CD4-positive, alpha-beta T cell (primary cell): Measurements from ENCODE around the gene DDI2. TPM values are rescaled to one million over a fixed set of nuclear protein-coding genes. Genes with fewer than 3 reads are reported as not detected.
A peak's percentile ranks its signal among the peaks of the same experiment; 100 is the strongest.

Source experiments
- ATAC-seq: fragments of 200-7000 bp; cut with Tn5 transposase; one replicate; pipeline ENCODE4 v1.10.0; 2022; ENCODE audit warnings: mild to moderate bottlenecking; ENCODE audit not compliant: poor library complexity
- CTCF ChIA-PET: fragments of 350-600 bp; sonication (Branson Sonifier 250); formaldehyde crosslinking; loops from one replicate; lab custom pipeline; 2021; ENCODE audit warnings: antibody characterized with exemption, inconsistent platforms; lab: Charles Lee
- POLR2A ChIA-PET: fragments of 350-600 bp; sonication (Branson Sonifier 250); formaldehyde crosslinking; loops from one replicate; lab custom pipeline; 2021; ENCODE audit warnings: antibody characterized with exemption, inconsistent platforms; lab: Charles Lee
- DNase-seq, 14 experiments: peaks; one replicate each; pipeline ENCODE4 v3.0.0-alpha.2; 2013 to 2020; ENCODE audit warnings: mixed read lengths in 2 of 14
- H3K27ac ChIP-seq, 2 donors: one replicate each; pipeline versions ENCODE4 v1.5.1 to v1.7.0; 2013; ENCODE audit warnings: low read length in 2 of 2, low read depth in 1 of 2, mild to moderate bottlenecking in 1 of 2
- H3K27me3 ChIP-seq, 2 experiments: 1 replicate in 1 of 2; 2 replicates in 1 of 2; pipeline versions ENCODE4 v1.6.1 to v1.7.0; 2013; ENCODE audit warnings: low read length in 2 of 2, control low read depth in 1 of 2, mild to moderate bottlenecking in 1 of 2, moderate library complexity in 1 of 2; ENCODE audit not compliant: insufficient read depth in 2 of 2, control insufficient read depth in 1 of 2
- H3K36me3 ChIP-seq: one replicate; pipeline ENCODE4 v1.6.1; 2013; ENCODE audit warnings: low read length, control low read depth; ENCODE audit not compliant: insufficient read depth
- H3K4me1 ChIP-seq: one replicate; pipeline ENCODE4 v1.6.1; 2013; ENCODE audit warnings: low read length, control low read depth; ENCODE audit not compliant: insufficient read depth
- H3K4me3 ChIP-seq: one replicate; pipeline ENCODE4 v1.5.1; 2013; ENCODE audit warnings: mild to moderate bottlenecking, low read length, moderate library complexity
- H3K9me3 ChIP-seq, 2 experiments: 1 replicate in 1 of 2; 2 replicates in 1 of 2; pipeline versions ENCODE4 v1.6.1 to v1.7.0; 2013; ENCODE audit warnings: low read length in 2 of 2, mild to moderate bottlenecking in 2 of 2, control low read depth in 1 of 2, moderate library complexity in 1 of 2; ENCODE audit not compliant: control insufficient read depth in 1 of 2, insufficient read depth in 1 of 2
- H3K27ac Mint-ChIP-seq: one replicate; pipeline ENCODE4 v1.8.0; 2020; ENCODE audit warnings: mixed read lengths
- H3K27me3 Mint-ChIP-seq: one replicate; pipeline ENCODE4 v1.8.0; 2021; ENCODE audit warnings: mixed read lengths
- H3K36me3 Mint-ChIP-seq: one replicate; pipeline ENCODE4 v1.8.0; 2021; ENCODE audit warnings: low read depth, mixed read lengths
- H3K4me1 Mint-ChIP-seq: one replicate; pipeline ENCODE4 v1.8.0; 2021; ENCODE audit warnings: low read depth, mixed read lengths
- H3K4me3 Mint-ChIP-seq: one replicate; pipeline ENCODE4 v1.8.0; 2020; ENCODE audit warnings: mild to moderate bottlenecking, mixed read lengths
- H3K9me3 Mint-ChIP-seq: one replicate; pipeline ENCODE4 v1.8.0; 2020; ENCODE audit warnings: mixed read lengths
- intact Hi-C, 2 experiments: fragments of 100-400 bp; cut with DNase I in 1 of 2; cut with micrococcal nuclease in 1 of 2; formaldehyde crosslinking; loops; one replicate each; pipeline versions ENCODE4 v1.15.1 to v1.9.0; 2023 to 2025; cut with DNase I, micrococcal nuclease
- total RNA-seq, 174 experiments: library from RNA in 2 of 174; stranded (reverse) in 2 of 174; gene quantifications; one replicate each; pipeline ENCODE4 v1.2.3 and lab custom pipeline; 2021 to 2026
- TF ChIP-seq, protein P1 (sequence below): fragments of 200-600 bp; IDR thresholded peaks from one replicate; pipeline ENCODE4 v1.8.0; 2022; ENCODE audit warnings: antibody characterized with exemption, mild to moderate bottlenecking

DDI2 gene
- total RNA-seq, 2 experiments from 2014 or later, result 24.2 to 29.9 TPM

DNA sequence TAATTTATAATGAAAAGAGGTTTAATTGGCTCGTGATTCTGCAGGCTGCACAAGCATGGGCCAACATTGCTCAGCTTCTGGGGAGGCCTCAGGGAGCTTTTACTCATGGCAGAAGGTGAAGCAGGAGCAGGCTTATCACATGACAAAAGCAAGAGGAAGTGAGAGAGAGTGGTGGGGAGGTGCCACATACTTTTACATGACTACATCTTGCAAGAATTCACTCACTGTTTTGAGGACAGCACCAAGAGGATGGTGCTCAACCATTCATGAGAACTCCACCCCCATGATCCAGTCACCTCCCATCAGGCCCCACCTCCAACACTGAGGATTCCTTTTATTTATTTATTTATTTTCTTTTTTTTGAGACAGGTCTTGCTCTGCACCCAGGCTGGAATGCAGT is 61.3 kb downstream of the DDI2 start:
- ChIA-PET CTCF (no interaction called here), POLR2A (no interaction called here)
- no peaks in the 10 kb centered on the region for H3K9me3 ChIP-seq
- DNase-seq, result peak in 1 of 14 experiments; percentile 40
- Mint-ChIP-seq H3K27ac (no peak overlapping the region), H3K36me3 (peaks cover 6% of the 10 kb centered on the region), H3K4me3 (no peak overlapping the region), H3K4me1 (peaks cover 6% of the 10 kb centered on the region), H3K9me3 (no peaks in the 10 kb centered on the region), H3K27me3 (no peaks in the 10 kb centered on the region)
- no peaks in the 10 kb centered on the region for H3K36me3 ChIP-seq
- H3K27ac ChIP-seq, result no peak overlapping the region
- no peak for ATAC-seq
- no peaks in the 10 kb centered on the region for H3K27me3 ChIP-seq
- TF ChIP-seq, protein P1, sequence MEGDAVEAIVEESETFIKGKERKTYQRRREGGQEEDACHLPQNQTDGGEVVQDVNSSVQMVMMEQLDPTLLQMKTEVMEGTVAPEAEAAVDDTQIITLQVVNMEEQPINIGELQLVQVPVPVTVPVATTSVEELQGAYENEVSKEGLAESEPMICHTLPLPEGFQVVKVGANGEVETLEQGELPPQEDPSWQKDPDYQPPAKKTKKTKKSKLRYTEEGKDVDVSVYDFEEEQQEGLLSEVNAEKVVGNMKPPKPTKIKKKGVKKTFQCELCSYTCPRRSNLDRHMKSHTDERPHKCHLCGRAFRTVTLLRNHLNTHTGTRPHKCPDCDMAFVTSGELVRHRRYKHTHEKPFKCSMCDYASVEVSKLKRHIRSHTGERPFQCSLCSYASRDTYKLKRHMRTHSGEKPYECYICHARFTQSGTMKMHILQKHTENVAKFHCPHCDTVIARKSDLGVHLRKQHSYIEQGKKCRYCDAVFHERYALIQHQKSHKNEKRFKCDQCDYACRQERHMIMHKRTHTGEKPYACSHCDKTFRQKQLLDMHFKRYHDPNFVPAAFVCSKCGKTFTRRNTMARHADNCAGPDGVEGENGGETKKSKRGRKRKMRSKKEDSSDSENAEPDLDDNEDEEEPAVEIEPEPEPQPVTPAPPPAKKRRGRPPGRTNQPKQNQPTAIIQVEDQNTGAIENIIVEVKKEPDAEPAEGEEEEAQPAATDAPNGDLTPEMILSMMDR, result no peak
- intact Hi-C loops, result no loop called here
- H3K4me3 ChIP-seq, result no peak overlapping the region
- peaks cover 8% of the 10 kb centered on the region for H3K4me1 ChIP-seq

DNA sequence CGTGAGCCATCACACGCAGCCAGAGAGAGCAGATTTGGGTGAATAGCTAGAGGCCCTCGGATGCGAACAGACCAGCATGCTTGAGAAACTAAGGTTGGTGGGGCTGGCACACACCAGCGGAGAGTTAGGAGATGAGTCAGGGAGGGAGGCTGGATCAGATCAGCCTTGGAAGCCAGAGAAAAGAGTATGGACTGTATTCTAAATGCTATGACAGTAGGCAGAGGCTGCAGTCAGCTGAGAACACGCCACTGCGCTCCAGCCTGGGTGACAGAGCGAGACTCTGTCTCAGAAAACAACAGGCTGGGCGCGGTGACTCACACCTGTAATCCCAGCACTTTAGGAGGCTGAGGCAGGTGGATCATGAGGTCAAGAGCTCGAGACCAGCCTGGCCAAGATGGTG is 62.9 kb downstream of the DDI2 start:
- peaks cover 6% of the 10 kb centered on the region for H3K36me3 Mint-ChIP-seq
- ChIA-PET CTCF (no interaction called here), POLR2A (interaction anchor here (0.6 kb wide), 1 partner anchor 17 kb away, joined by 4 read pairs; no protein-coding TSS in a partner anchor)
- H3K4me3 Mint-ChIP-seq, result peak overlapping the region; percentile 4
- H3K27ac Mint-ChIP-seq, result no peak overlapping the region
- Histone ChIP-seq H3K27ac (no peak overlapping the region), H3K27me3 (no peaks in the 10 kb centered on the region), H3K36me3 (no peaks in the 10 kb centered on the region), H3K4me1 (peaks cover 17% of the 10 kb centered on the region), H3K9me3 (no peaks in the 10 kb centered on the region), H3K4me3 (no peak overlapping the region)
- TF ChIP-seq, protein P1, result no peak
- intact Hi-C loops, result loop anchor here in 1 of 2 experiments (5.0 kb wide), 2 partner anchors 63 to 148 kb away; partner anchors contain the start of gene DDI2
- no peaks in the 10 kb centered on the region for H3K27me3 Mint-ChIP-seq
- DNase-seq (no peak), ATAC-seq (no peak)
- peaks cover 8% of the 10 kb centered on the region for H3K4me1 Mint-ChIP-seq
- H3K9me3 Mint-ChIP-seq, result no peaks in the 10 kb centered on the region

DNA sequence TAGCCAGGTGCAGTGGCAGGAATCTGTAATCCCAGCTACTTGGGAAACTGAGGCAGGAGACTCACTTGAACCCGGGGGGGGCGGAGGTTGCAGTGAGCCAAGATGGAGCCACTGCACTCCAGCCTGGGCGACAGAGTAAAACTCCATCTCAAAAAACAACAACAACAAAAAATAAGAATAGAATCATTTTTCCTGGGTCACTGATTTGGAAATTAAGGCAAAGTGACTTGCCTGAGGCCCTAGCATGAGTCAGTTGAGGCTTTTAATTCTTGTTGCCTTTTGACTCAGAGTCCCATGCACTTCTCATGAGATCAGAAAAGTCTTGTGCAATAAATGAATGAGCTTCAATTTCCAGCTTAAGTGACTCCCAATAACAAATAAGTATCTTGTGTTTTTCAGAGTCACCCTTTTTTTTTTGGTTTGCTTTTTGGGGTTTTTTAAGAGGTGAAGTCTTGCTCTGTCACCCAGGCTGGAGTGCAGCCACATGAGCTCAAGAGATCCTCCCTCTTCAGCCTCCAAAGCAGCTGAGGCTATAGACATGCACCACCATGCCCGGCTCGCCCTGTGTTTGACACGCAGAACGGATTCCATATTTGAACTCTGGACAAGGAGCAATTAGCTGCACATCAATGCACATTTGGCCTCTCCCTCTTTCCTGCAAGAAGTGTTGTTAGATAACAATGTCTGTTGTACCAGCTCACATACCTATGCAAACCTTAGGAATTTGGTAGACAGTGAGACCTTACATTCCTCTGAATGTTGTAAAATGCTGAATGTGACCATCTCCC is 63.5 kb downstream of the DDI2 start:
- peak overlapping the region; percentile 68 for H3K27ac Mint-ChIP-seq
- ATAC-seq (no peak), DNase-seq (peak in 2 of 14 experiments; percentile 46 to 61)
- TF ChIP-seq, protein P1, result no peak
- POLR2A ChIA-PET, result interaction anchor here (0.6 kb wide), 1 partner anchor 18 kb away, joined by 4 read pairs; no protein-coding TSS in a partner anchor
- intact Hi-C loops, result loop anchor here in 1 of 2 experiments (5.0 kb wide), 2 partner anchors 63 to 148 kb away; partner anchors contain the start of gene DDI2
- no peaks in the 10 kb centered on the region for H3K27me3 ChIP-seq
- CTCF ChIA-PET, result interaction anchor here (0.6 to 1.0 kb wide), 2 partner anchors 42 to 60 kb away, joined by 3 read pairs; no protein-coding TSS in a partner anchor
- no peaks in the 10 kb centered on the region for H3K36me3 ChIP-seq
- H3K4me1 Mint-ChIP-seq, result peaks cover 14% of the 10 kb centered on the region
- H3K27me3 Mint-ChIP-seq, result no peaks in the 10 kb centered on the region
- H3K27ac ChIP-seq, result no peak overlapping the region
- peak overlapping the region; percentile 91 for H3K4me3 Mint-ChIP-seq
- H3K9me3 Mint-ChIP-seq, result no peaks in the 10 kb centered on the region
- no peak overlapping the region for H3K4me3 ChIP-seq
- H3K4me1 ChIP-seq, result peaks cover 19% of the 10 kb centered on the region
- peaks cover 6% of the 10 kb centered on the region for H3K36me3 Mint-ChIP-seq
- no peaks in the 10 kb centered on the region for H3K9me3 ChIP-seq
